Activated naive CD4-positive, alpha-beta T cell treated with anti-CD3 and anti-CD28 coated beads, Interleukin-2, amount 50 U/mL, for 24 hours (primary cell): ENCODE data around the gene TERT.
"Not testable (repeated sequence)": the region's sequence is repeated elsewhere in the genome, so short reads cannot be mapped to it uniquely, and the experiment has no call there.

Experiments
- H3K27ac Mint-ChIP-seq: one replicate; pipeline ENCODE4 v1.8.0; 2021; ENCODE audit warnings: mild to moderate bottlenecking, mixed read lengths
- H3K27me3 Mint-ChIP-seq: one replicate; pipeline ENCODE4 v1.8.0; 2021; ENCODE audit warnings: mixed read lengths
- H3K36me3 Mint-ChIP-seq: one replicate; pipeline ENCODE4 v1.8.0; 2021; ENCODE audit warnings: mixed read lengths
- H3K4me1 Mint-ChIP-seq: one replicate; pipeline ENCODE4 v1.8.0; 2021; ENCODE audit warnings: mixed read lengths
- H3K4me3 Mint-ChIP-seq: one replicate; pipeline ENCODE4 v1.8.0; 2021; ENCODE audit warnings: mild to moderate bottlenecking, mixed read lengths
- H3K9me3 Mint-ChIP-seq: one replicate; pipeline ENCODE4 v1.8.0; 2021; ENCODE audit warnings: mixed read lengths

The TERT gene

GRCh38 chr5:1294206-1294834, 548 bp downstream of the TERT start:
- H3K27me3 Mint-ChIP-seq = no peaks in the 10 kb centered on the region
- peaks cover 9% of the 10 kb centered on the region for H3K4me1 Mint-ChIP-seq

GRCh38 chr5:1293416-1294205, 1.3 kb downstream of the TERT start:
- H3K27me3 Mint-ChIP-seq = no peaks in the 10 kb centered on the region
- H3K4me1 Mint-ChIP-seq = peaks cover 9% of the 10 kb centered on the region
- H3K27ac Mint-ChIP-seq = peak overlapping the region; percentile 41
- H3K9me3 Mint-ChIP-seq = no peaks in the 10 kb centered on the region
- H3K4me3 Mint-ChIP-seq = peak overlapping the region; percentile 79
- no peaks in the 10 kb centered on the region for H3K36me3 Mint-ChIP-seq

More at GRCh38 chr5:1294206-1294834, 548 bp downstream of the TERT start:
- no peak overlapping the region for H3K27ac Mint-ChIP-seq
- no peak overlapping the region for H3K4me3 Mint-ChIP-seq
- no peaks in the 10 kb centered on the region for H3K9me3 Mint-ChIP-seq
- H3K36me3 Mint-ChIP-seq = no peaks in the 10 kb centered on the region

- H3K9me3 Mint-ChIP-seq = no peaks in the 10 kb centered on the region
- peaks cover 2% of the 10 kb centered on the region for H3K36me3 Mint-ChIP-seq
- H3K4me1 Mint-ChIP-seq = peaks cover 9% of the 10 kb centered on the region
- H3K4me3 Mint-ChIP-seq = no peak overlapping the region
- H3K27ac Mint-ChIP-seq = no peak overlapping the region
- H3K27me3 Mint-ChIP-seq = no peaks in the 10 kb centered on the region
Observed at GRCh38 chr5:1292846-1293415, 1.9 kb downstream of the TERT start.

GRCh38 chr5:1292139-1292538, 2.7 kb downstream of the TERT start:
- no peak overlapping the region for H3K4me3 Mint-ChIP-seq
- H3K27me3 Mint-ChIP-seq = no peaks in the 10 kb centered on the region
- peaks cover 3% of the 10 kb centered on the region for H3K36me3 Mint-ChIP-seq
- peaks cover 9% of the 10 kb centered on the region for H3K4me1 Mint-ChIP-seq
- no peak overlapping the region for H3K27ac Mint-ChIP-seq
- no peaks in the 10 kb centered on the region for H3K9me3 Mint-ChIP-seq

- no peak overlapping the region for H3K27ac Mint-ChIP-seq
- peaks cover 9% of the 10 kb centered on the region for H3K4me1 Mint-ChIP-seq
- no peaks in the 10 kb centered on the region for H3K9me3 Mint-ChIP-seq
- H3K4me3 Mint-ChIP-seq = no peak overlapping the region
- no peaks in the 10 kb centered on the region for H3K27me3 Mint-ChIP-seq
- H3K36me3 Mint-ChIP-seq = peaks cover 5% of the 10 kb centered on the region
Observed at GRCh38 chr5:1291611-1292080, 3.2 kb downstream of the TERT start.

- H3K27ac Mint-ChIP-seq, H3K36me3 Mint-ChIP-seq, H3K4me1 Mint-ChIP-seq, H3K4me3 Mint-ChIP-seq, H3K9me3 Mint-ChIP-seq, H3K27me3 Mint-ChIP-seq: not testable (repeated sequence)
Observed at GRCh38 chr5:1290956-1291355, 3.9 kb downstream of the TERT start.

GRCh38 chr5:1289559-1289958, 5.3 kb downstream of the TERT start:
- H3K4me3 Mint-ChIP-seq, H3K27ac Mint-ChIP-seq, H3K36me3 Mint-ChIP-seq, H3K9me3 Mint-ChIP-seq, H3K4me1 Mint-ChIP-seq, H3K27me3 Mint-ChIP-seq: not testable (repeated sequence)

GRCh38 chr5:1288439-1289335, 6.2 kb downstream of the TERT start:
- peaks cover 6% of the 10 kb centered on the region for H3K36me3 Mint-ChIP-seq
- no peak overlapping the region for H3K27ac Mint-ChIP-seq
- no peaks in the 10 kb centered on the region for H3K27me3 Mint-ChIP-seq
- no peak overlapping the region for H3K4me3 Mint-ChIP-seq
- H3K9me3 Mint-ChIP-seq = no peaks in the 10 kb centered on the region
- H3K4me1 Mint-ChIP-seq = peaks cover 3% of the 10 kb centered on the region

GRCh38 chr5:1285883-1286291, 9.0 kb downstream of the TERT start:
- Mint-ChIP-seq H3K4me3 (no peak overlapping the region), H3K9me3 (no peaks in the 10 kb centered on the region), H3K4me1 (no peaks in the 10 kb centered on the region), H3K36me3 (peaks cover 6% of the 10 kb centered on the region), H3K27me3 (no peaks in the 10 kb centered on the region), H3K27ac (peak overlapping the region; percentile 62)

GRCh38 chr5:1285141-1285540, 9.7 kb downstream of the TERT start:
- peaks cover 6% of the 10 kb centered on the region for H3K36me3 Mint-ChIP-seq
- no peak overlapping the region for H3K4me3 Mint-ChIP-seq
- no peaks in the 10 kb centered on the region for H3K4me1 Mint-ChIP-seq
- H3K9me3 Mint-ChIP-seq = no peaks in the 10 kb centered on the region
- H3K27me3 Mint-ChIP-seq = no peaks in the 10 kb centered on the region
- H3K27ac Mint-ChIP-seq = no peak overlapping the region

GRCh38 chr5:1284336-1284970, 10.4 kb downstream of the TERT start:
- H3K27ac Mint-ChIP-seq, H3K9me3 Mint-ChIP-seq, H3K4me1 Mint-ChIP-seq, H3K36me3 Mint-ChIP-seq, H3K27me3 Mint-ChIP-seq, H3K4me3 Mint-ChIP-seq: not testable (repeated sequence)

- H3K4me3 Mint-ChIP-seq, H3K27me3 Mint-ChIP-seq, H3K4me1 Mint-ChIP-seq, H3K27ac Mint-ChIP-seq, H3K36me3 Mint-ChIP-seq, H3K9me3 Mint-ChIP-seq: not testable (repeated sequence)
Observed at GRCh38 chr5:1283729-1284041, 11.2 kb downstream of the TERT start.

- not testable (repeated sequence) for H3K27me3 Mint-ChIP-seq, H3K4me3 Mint-ChIP-seq
Observed at GRCh38 chr5:1282993-1283728, 11.7 kb downstream of the TERT start.

GRCh38 chr5:1282131-1282992, 12.5 kb downstream of the TERT start:
- Mint-ChIP-seq H3K27me3 (no peaks in the 10 kb centered on the region), H3K9me3 (no peaks in the 10 kb centered on the region), H3K36me3 (peaks cover 8% of the 10 kb centered on the region), H3K27ac (no peak overlapping the region), H3K4me1 (no peaks in the 10 kb centered on the region), H3K4me3 (no peak overlapping the region)

More at GRCh38 chr5:1282993-1283728, 11.7 kb downstream of the TERT start:
- H3K36me3 Mint-ChIP-seq, H3K27ac Mint-ChIP-seq, H3K9me3 Mint-ChIP-seq, H3K4me1 Mint-ChIP-seq: not testable (repeated sequence)
